K562 (cell line): ENCODE results near the gene FAM32A. TPM values are rescaled to one million over a fixed set of nuclear protein-coding genes. Genes with fewer than 3 reads are reported as not detected.

Source experiments
- DACH1 ChIP-seq: fragments of 450-650 bp; IDR thresholded peaks from 2 replicates; pipeline ENCODE4 v1.6.1; 2018; ENCODE audit not compliant: partially characterized antibody
- HDGF ChIP-seq: fragments of 450-650 bp; IDR thresholded peaks from 2 replicates; pipeline ENCODE4 v1.6.1; 2016
- ILK ChIP-seq: fragments of 450-650 bp; IDR thresholded peaks from 2 replicates; pipeline ENCODE4 v1.6.1; 2016; ENCODE audit warnings: missing genetic modification characterization, low read depth, mild to moderate bottlenecking, missing compliant biosample characterization, moderate library complexity, borderline replicate concordance
- MAFK ChIP-seq: IDR thresholded peaks from 2 replicates; pipeline ENCODE4 v1.6.1; 2011; ENCODE audit warnings: low read length, improper control_type of control experiment
- MEF2A ChIP-seq: IDR thresholded peaks from 2 replicates; pipeline ENCODE4 v1.6.1; 2011; ENCODE audit warnings: low read depth, mild to moderate bottlenecking, low read length, moderate library complexity; ENCODE audit not compliant: control insufficient read depth
- PHTF2 ChIP-seq: fragments of 250-450 bp; sonication (Bioruptor Pico); IDR thresholded peaks from 2 replicates; pipeline ENCODE4 v1.5.0; 2021; ENCODE audit warnings: mild to moderate bottlenecking
- ZNF384 ChIP-seq: IDR thresholded peaks from 2 replicates; pipeline ENCODE4 v1.6.1; 2012; ENCODE audit warnings: low read depth, low read length, improper control_type of control experiment
- polyA plus RNA-seq, 8 experiments: library from polyadenylated mRNA; depleted of rRNA in 4 of 8; stranded (reverse) in 5 of 8; unstranded in 3 of 8; fragments of >200 nt; fragmentation: Nextera tagmentation in 2 of 8; fragmentation: Illumina TruSeq in 1 of 8; extraction: Ambion mirVana in 2 of 8; extraction: Trizol in 1 of 8; gene quantifications; 2 replicates each; pipeline versions ENCODE4 v1.2.1 to v1.2.3, GENCODE V29; 2011 to 2014; ENCODE audit warnings: inconsistent platforms in 1 of 8, missing spikeins in 1 of 8
- total RNA-seq, 7 experiments: library from RNA; depleted of rRNA in 6 of 7; stranded (reverse); fragments of >200 nt in 6 of 7; fragmentation: Illumina TruSeq in 2 of 7; extraction: Trizol in 2 of 7; gene quantifications; 2 replicates each; pipeline versions ENCODE4 v1.2.1 to v1.2.3, GENCODE V29; 2011 to 2021; ENCODE audit warnings: low replicate concordance in 1 of 7
- TF ChIP-seq, protein P1 (sequence below): fragments of 250-450 bp; sonication (Bioruptor Pico); IDR thresholded peaks from 2 replicates; pipeline ENCODE4 v1.5.0; 2021; ENCODE audit warnings: mild to moderate bottlenecking, borderline replicate concordance
- TF ChIP-seq, protein P2 (sequence below): fragments of 250-450 bp; sonication (Bioruptor Pico); IDR thresholded peaks from 2 replicates; pipeline ENCODE4 v1.5.0; 2020; ENCODE audit warnings: mild to moderate bottlenecking, borderline replicate concordance
- TF ChIP-seq, protein P3 (sequence below): fragments of 250-450 bp; sonication (Bioruptor Pico); IDR thresholded peaks from 2 replicates; pipeline ENCODE4 v1.4.0; 2020; ENCODE audit warnings: mild to moderate bottlenecking, moderate library complexity, borderline replicate concordance
- TF ChIP-seq, protein P4 (sequence below): fragments of 450-650 bp; IDR thresholded peaks from 2 replicates; pipeline ENCODE4 v1.6.1; 2016; ENCODE audit warnings: borderline replicate concordance

Gene FAM32A
- total and polyA plus RNA-seq, 9 of the 15 experiments (the other 6 are each of a cell fraction or from before 2014, with no cell fraction given) = 30.7 to 96.7 (median 73.7) TPM

DNA sequence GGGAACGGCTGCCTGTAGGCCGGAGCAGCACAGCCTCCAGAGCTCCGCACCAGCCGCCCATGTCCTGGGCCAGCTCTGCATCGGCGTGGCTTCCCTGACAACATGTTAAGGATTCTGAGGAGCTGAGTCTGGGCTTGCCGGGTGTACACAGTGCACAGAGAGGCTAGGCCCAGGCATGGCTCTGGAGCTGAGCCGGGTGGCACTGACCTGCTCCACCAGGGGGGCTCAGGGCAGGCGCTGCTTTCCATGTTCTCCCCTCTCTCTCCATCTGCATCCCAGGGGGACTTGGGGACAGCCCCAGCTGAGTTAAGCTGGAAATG lies 44.1 kb downstream of the FAM32A start (continued):
- TF ChIP-seq, protein P1, sequence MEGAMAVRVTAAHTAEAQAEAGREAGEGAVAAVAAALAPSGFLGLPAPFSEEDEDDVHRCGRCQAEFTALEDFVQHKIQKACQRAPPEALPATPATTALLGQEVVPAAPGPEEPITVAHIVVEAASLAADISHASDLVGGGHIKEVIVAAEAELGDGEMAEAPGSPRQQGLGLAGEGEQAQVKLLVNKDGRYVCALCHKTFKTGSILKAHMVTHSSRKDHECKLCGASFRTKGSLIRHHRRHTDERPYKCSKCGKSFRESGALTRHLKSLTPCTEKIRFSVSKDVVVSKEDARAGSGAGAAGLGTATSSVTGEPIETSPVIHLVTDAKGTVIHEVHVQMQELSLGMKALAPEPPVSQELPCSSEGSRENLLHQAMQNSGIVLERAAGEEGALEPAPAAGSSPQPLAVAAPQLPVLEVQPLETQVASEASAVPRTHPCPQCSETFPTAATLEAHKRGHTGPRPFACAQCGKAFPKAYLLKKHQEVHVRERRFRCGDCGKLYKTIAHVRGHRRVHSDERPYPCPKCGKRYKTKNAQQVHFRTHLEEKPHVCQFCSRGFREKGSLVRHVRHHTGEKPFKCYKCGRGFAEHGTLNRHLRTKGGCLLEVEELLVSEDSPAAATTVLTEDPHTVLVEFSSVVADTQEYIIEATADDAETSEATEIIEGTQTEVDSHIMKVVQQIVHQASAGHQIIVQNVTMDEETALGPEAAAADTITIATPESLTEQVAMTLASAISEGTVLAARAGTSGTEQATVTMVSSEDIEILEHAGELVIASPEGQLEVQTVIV (CRISPR knock-in tag) = no peak
- TF ChIP-seq MAFK = no peak
- TF ChIP-seq, protein P2, sequence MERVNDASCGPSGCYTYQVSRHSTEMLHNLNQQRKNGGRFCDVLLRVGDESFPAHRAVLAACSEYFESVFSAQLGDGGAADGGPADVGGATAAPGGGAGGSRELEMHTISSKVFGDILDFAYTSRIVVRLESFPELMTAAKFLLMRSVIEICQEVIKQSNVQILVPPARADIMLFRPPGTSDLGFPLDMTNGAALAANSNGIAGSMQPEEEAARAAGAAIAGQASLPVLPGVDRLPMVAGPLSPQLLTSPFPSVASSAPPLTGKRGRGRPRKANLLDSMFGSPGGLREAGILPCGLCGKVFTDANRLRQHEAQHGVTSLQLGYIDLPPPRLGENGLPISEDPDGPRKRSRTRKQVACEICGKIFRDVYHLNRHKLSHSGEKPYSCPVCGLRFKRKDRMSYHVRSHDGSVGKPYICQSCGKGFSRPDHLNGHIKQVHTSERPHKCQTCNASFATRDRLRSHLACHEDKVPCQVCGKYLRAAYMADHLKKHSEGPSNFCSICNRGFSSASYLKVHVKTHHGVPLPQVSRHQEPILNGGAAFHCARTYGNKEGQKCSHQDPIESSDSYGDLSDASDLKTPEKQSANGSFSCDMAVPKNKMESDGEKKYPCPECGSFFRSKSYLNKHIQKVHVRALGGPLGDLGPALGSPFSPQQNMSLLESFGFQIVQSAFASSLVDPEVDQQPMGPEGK (CRISPR knock-in tag) = no peak
- TF ChIP-seq ILK = no peak
- no peak for TF ChIP-seq DACH1
- no peak for TF ChIP-seq MEF2A
- TF ChIP-seq HDGF = no peak
- TF ChIP-seq PHTF2 (CRISPR knock-in tag) = no peak
- TF ChIP-seq, protein P3, sequence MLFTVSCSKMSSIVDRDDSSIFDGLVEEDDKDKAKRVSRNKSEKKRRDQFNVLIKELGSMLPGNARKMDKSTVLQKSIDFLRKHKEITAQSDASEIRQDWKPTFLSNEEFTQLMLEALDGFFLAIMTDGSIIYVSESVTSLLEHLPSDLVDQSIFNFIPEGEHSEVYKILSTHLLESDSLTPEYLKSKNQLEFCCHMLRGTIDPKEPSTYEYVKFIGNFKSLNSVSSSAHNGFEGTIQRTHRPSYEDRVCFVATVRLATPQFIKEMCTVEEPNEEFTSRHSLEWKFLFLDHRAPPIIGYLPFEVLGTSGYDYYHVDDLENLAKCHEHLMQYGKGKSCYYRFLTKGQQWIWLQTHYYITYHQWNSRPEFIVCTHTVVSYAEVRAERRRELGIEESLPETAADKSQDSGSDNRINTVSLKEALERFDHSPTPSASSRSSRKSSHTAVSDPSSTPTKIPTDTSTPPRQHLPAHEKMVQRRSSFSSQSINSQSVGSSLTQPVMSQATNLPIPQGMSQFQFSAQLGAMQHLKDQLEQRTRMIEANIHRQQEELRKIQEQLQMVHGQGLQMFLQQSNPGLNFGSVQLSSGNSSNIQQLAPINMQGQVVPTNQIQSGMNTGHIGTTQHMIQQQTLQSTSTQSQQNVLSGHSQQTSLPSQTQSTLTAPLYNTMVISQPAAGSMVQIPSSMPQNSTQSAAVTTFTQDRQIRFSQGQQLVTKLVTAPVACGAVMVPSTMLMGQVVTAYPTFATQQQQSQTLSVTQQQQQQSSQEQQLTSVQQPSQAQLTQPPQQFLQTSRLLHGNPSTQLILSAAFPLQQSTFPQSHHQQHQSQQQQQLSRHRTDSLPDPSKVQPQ (CRISPR knock-in tag) = no peak
- no peak for TF ChIP-seq ZNF384
- TF ChIP-seq, protein P4, sequence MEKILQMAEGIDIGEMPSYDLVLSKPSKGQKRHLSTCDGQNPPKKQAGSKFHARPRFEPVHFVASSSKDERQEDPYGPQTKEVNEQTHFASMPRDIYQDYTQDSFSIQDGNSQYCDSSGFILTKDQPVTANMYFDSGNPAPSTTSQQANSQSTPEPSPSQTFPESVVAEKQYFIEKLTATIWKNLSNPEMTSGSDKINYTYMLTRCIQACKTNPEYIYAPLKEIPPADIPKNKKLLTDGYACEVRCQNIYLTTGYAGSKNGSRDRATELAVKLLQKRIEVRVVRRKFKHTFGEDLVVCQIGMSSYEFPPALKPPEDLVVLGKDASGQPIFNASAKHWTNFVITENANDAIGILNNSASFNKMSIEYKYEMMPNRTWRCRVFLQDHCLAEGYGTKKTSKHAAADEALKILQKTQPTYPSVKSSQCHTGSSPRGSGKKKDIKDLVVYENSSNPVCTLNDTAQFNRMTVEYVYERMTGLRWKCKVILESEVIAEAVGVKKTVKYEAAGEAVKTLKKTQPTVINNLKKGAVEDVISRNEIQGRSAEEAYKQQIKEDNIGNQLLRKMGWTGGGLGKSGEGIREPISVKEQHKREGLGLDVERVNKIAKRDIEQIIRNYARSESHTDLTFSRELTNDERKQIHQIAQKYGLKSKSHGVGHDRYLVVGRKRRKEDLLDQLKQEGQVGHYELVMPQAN = no peak
